ENCODE results near the gene NTRK1.

NTRK1 gene

GRCh38 chr1:156900896-156901589, 40.4 kb downstream of the NTRK1 start:
- DNase-seq, result no peak

- DNase-seq, result no peak
Measured at GRCh38 chr1:156901590-156901900, 40.9 kb downstream of the NTRK1 start.

GRCh38 chr1:156901966-156902915, 41.6 kb downstream of the NTRK1 start:
- no peak for DNase-seq

- DNase-seq, result no peak
Measured at GRCh38 chr1:156903328-156904091, 42.8 kb downstream of the NTRK1 start.

- no peak for DNase-seq
Measured at GRCh38 chr1:156904187-156904959, 43.7 kb downstream of the NTRK1 start.

GRCh38 chr1:156905176-156905575, 44.5 kb downstream of the NTRK1 start:
- DNase-seq, result no peak

GRCh38 chr1:156905651-156906050, 45.0 kb downstream of the NTRK1 start:
- DNase-seq, result no peak

GRCh38 chr1:156906206-156906906, 45.7 kb downstream of the NTRK1 start:
- no peak for DNase-seq

- DNase-seq, result no peak
Measured at GRCh38 chr1:156908541-156908940, 47.9 kb downstream of the NTRK1 start.

- no peak for DNase-seq
Measured at GRCh38 chr1:156908955-156909354, 48.3 kb downstream of the NTRK1 start.

- DNase-seq, result no peak
Measured at GRCh38 chr1:156909671-156910070, 49.0 kb downstream of the NTRK1 start.

- DNase-seq, result peak; percentile 80
Measured at GRCh38 chr1:156910309-156910782, 49.7 kb downstream of the NTRK1 start.

GRCh38 chr1:156911577-156912298, 51.1 kb downstream of the NTRK1 start:
- DNase-seq, result no peak

GRCh38 chr1:156912310-156912709, 51.6 kb downstream of the NTRK1 start:
- DNase-seq, result no peak

GRCh38 chr1:156912861-156913808, 52.5 kb downstream of the NTRK1 start:
- DNase-seq, result no peak

GRCh38 chr1:156913809-156914387, 53.2 kb downstream of the NTRK1 start:
- DNase-seq, result no peak

- DNase-seq, result no peak
Measured at GRCh38 chr1:156914440-156914856, 53.8 kb downstream of the NTRK1 start.

- DNase-seq, result peak; percentile 86
Measured at GRCh38 chr1:156920233-156921052, 59.8 kb downstream of the NTRK1 start, which contains the start of gene LRRC71. Gene LRRC71, plus strand, starts transcription at chr1:156920632. Its CDS starts 172 bp downstream, at chr1:156920804.

All from activated CD8-positive, alpha-beta memory T cell treated with anti-CD3 and anti-CD28 coated beads for 24 hours (primary cell).